Measurements from ENCODE around the gene USP48.

DNA sequence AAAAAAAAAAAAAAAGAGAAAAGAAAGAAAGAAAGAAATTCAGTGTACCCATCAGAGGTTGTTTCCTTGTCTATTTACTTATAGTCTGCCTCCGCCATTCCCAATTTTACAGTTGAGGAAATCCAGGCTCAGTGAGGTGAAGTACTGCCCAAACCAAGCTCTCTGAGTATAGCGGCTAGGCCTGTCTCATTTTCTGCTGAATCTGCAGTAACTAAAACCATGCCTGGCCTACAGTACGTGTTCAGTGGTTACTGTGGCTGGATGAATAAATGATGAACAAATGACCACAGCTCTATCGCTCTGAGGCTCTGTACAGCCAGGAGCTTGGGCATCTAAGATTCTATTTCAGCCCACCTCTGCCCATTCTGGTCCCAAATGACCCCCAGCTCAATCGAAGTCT lies 138.0 kb downstream of the USP48 start:
- TF ChIP-seq, protein P1, sequence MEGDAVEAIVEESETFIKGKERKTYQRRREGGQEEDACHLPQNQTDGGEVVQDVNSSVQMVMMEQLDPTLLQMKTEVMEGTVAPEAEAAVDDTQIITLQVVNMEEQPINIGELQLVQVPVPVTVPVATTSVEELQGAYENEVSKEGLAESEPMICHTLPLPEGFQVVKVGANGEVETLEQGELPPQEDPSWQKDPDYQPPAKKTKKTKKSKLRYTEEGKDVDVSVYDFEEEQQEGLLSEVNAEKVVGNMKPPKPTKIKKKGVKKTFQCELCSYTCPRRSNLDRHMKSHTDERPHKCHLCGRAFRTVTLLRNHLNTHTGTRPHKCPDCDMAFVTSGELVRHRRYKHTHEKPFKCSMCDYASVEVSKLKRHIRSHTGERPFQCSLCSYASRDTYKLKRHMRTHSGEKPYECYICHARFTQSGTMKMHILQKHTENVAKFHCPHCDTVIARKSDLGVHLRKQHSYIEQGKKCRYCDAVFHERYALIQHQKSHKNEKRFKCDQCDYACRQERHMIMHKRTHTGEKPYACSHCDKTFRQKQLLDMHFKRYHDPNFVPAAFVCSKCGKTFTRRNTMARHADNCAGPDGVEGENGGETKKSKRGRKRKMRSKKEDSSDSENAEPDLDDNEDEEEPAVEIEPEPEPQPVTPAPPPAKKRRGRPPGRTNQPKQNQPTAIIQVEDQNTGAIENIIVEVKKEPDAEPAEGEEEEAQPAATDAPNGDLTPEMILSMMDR (conservative IDR thresholded peaks at IDR 0.05 in 1 of 2, IDR thresholded peaks at IDR 0.05 in 1 of 2; ENCODE audit: low read depth in 1 of 2, low read length in 2 of 2) = no peak
- TF ChIP-seq EZH2 (IDR thresholded peaks at IDR 0.05; ENCODE audit: low read length, missing control alignments) = no peak
